ENCODE results near the gene PIH1D2. TPM values are rescaled to one million over a fixed set of nuclear protein-coding genes. Genes with fewer than 3 reads are reported as not detected.

Gene PIH1D2
- total RNA-seq, 1 experiment from 2014 or later = 2.8 TPM

DNA sequence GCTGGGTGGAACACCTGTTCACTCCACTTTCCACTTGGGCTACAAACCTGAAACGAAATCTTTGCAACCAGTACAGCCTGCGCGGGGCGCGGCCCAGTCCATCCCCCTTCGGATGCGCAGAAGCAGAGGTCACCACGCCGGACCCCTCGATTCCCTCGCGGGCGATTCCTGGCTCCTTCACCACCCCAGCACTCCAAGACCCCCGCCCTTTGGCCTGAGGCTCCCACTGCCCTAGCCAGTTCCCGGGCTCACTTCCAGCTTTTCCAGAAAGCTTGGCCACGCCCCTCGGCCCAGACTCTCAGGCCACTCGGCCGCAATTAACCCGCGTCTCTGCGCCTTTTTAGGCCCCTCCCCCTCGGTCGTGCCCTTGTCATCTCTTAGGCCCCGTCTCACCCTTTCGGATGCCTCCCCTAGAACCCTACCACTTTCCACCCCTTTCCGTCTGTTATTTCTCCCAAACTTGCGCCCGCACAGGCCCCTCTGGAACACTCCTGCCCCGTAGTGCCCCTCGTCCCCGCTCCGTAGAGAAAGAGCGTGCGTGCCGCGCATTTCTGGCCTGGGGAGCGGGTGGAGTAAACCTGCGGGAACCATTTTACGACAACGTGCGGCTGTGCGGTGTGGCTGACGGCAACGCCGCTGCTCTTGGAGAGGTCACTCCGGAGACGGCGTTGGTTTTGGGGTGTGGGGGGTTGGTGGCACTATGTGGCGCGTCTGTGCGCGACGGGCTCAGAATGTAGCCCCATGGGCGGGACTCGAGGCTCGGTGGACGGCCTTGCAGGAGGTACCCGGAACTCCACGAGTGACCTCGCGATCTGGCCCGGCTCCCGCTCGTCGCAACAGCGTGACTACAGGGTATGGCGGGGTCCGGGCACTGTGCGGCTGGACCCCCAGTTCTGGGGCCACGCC is 48.8 kb downstream of the PIH1D2 start, which contains the start of gene DLAT:
DLAT (plus strand) TSS at position 636 of the 906 bp plus-strand sequence; CDS start at position 701, 65 bp downstream.
- peak within 1 kb of the TSS; percentile 88 for H3K27ac ChIP-seq (ENCODE audit: low read depth, low read length, poor library complexity, severe bottlenecking)
- ChIA-PET CTCF (no interaction called here), POLR2A (ENCODE audit: low non-redundant PET) (no interaction called here)
- TF ChIP-seq EZH2 (IDR thresholded peaks at IDR 0.05; ENCODE audit: borderline replicate concordance, low read depth, low read length, poor library complexity, severe bottlenecking) = no peak
- TF ChIP-seq, protein P1, sequence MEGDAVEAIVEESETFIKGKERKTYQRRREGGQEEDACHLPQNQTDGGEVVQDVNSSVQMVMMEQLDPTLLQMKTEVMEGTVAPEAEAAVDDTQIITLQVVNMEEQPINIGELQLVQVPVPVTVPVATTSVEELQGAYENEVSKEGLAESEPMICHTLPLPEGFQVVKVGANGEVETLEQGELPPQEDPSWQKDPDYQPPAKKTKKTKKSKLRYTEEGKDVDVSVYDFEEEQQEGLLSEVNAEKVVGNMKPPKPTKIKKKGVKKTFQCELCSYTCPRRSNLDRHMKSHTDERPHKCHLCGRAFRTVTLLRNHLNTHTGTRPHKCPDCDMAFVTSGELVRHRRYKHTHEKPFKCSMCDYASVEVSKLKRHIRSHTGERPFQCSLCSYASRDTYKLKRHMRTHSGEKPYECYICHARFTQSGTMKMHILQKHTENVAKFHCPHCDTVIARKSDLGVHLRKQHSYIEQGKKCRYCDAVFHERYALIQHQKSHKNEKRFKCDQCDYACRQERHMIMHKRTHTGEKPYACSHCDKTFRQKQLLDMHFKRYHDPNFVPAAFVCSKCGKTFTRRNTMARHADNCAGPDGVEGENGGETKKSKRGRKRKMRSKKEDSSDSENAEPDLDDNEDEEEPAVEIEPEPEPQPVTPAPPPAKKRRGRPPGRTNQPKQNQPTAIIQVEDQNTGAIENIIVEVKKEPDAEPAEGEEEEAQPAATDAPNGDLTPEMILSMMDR (conservative IDR thresholded peaks at IDR 0.05; ENCODE audit: low read depth, low read length) = no peak
- peaks cover 13% of the 10 kb centered on the region for H3K4me1 ChIP-seq (ENCODE audit: insufficient read depth, low read length, poor library complexity, severe bottlenecking)
- peak within 1 kb of the TSS; percentile 77 for H3K4me3 ChIP-seq (ENCODE audit: low read depth, low read length, poor library complexity, severe bottlenecking)
- no peaks in the 10 kb centered on the region for H3K27me3 ChIP-seq (replicated peaks; ENCODE audit: insufficient read depth, low read depth, low read length, poor library complexity)
- intact Hi-C loops (cut with micrococcal nuclease; ENCODE audit: unreplicated experiment) = loop anchor here (10.0 kb wide), 1 partner anchor 150 kb away; the partner anchor contains the start of genes ALG9, CFAP68 and FDXACB1
- peaks cover 23% of the 10 kb centered on the region for H3K36me3 ChIP-seq (ENCODE audit: insufficient read depth, low read length, poor library complexity, severe bottlenecking)
- H3K9me3 ChIP-seq (ENCODE audit: low read depth, low read length, poor library complexity, severe bottlenecking) = no peaks in the 10 kb centered on the region
- BruUV-seq (replicated peaks) = no TSS peak
- DNase-seq (ENCODE audit: low spot score) = peak; percentile 95

DNA sequence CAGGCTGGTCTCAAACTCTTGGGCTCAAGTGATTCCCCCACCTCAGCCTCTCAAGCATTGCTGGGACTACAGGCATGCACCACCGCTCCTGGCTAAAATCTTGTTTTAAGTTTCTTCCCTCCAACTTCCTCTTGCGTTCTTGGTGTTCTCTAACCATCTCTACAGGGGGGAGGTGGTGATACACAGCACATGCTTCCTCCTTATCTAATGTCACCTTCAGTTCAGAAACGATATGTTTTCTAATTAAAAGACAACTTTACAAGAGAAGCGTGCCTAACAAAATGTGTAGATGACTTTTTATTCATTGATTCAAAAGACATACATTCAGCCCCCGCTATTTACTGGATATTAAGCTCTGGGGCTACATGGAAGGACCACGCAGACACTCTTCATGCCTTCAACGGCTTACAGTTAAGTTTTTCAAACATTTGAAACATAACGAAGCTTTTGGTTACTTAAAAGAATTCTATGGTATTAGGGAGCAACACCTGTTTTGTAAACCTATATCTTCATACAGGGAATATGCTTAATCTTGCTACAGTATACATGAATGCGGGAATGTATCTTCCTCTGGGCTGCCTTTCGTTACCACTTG is 49.5 kb downstream of the PIH1D2 start:
- POLR2A ChIA-PET (ENCODE audit: low non-redundant PET) = no interaction called here
- H3K27me3 ChIP-seq (replicated peaks; ENCODE audit: insufficient read depth, low read depth, low read length, poor library complexity) = no peaks in the 10 kb centered on the region
- peak; percentile 54 for DNase-seq (ENCODE audit: low spot score)
- peak overlapping the region; percentile 88 for H3K27ac ChIP-seq (ENCODE audit: low read depth, low read length, poor library complexity, severe bottlenecking)
- peaks cover 18% of the 10 kb centered on the region for H3K36me3 ChIP-seq (ENCODE audit: insufficient read depth, low read length, poor library complexity, severe bottlenecking)
- TSS peak; percentile 87 for BruUV-seq (replicated peaks)
- H3K9me3 ChIP-seq (ENCODE audit: low read depth, low read length, poor library complexity, severe bottlenecking) = no peaks in the 10 kb centered on the region
- intact Hi-C loops (cut with micrococcal nuclease; ENCODE audit: unreplicated experiment) = loop anchor here (10.0 kb wide), 1 partner anchor 149 kb away; the partner anchor contains the start of genes ALG9, CFAP68 and FDXACB1
- CTCF ChIA-PET = no interaction called here
- peak overlapping the region; percentile 77 for H3K4me3 ChIP-seq (ENCODE audit: low read depth, low read length, poor library complexity, severe bottlenecking)
- peaks cover 13% of the 10 kb centered on the region for H3K4me1 ChIP-seq (ENCODE audit: insufficient read depth, low read length, poor library complexity, severe bottlenecking)
- TF ChIP-seq EZH2 (IDR thresholded peaks at IDR 0.05; ENCODE audit: borderline replicate concordance, low read depth, low read length, poor library complexity, severe bottlenecking) = no peak
- TF ChIP-seq, protein P1 (conservative IDR thresholded peaks at IDR 0.05; ENCODE audit: low read depth, low read length) = no peak

DNA sequence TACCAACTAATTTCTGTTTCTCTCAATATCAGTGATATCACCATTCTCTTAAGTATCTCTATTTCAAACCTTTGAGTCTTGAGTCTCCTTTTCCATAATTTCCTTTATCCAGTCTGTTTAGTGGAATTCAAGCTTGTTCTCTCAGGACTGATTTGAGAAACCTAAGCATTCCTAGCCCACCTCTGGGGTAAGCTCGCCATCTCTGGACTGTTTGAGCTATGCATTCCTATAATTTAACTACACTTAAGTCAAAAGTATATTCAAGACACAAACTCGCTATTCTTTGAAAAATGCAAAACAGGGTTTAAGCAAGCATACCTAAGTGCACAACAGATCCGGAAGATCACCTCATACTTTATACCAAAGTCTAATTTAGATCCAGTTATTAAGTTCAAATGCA is 50.7 kb downstream of the PIH1D2 start:
- Histone ChIP-seq H3K36me3 (ENCODE audit: insufficient read depth, low read length, poor library complexity, severe bottlenecking) (peaks cover 10% of the 10 kb centered on the region), H3K4me1 (ENCODE audit: insufficient read depth, low read length, poor library complexity, severe bottlenecking) (peaks cover 15% of the 10 kb centered on the region), H3K4me3 (ENCODE audit: low read depth, low read length, poor library complexity, severe bottlenecking) (no peak overlapping the region), H3K9me3 (ENCODE audit: low read depth, low read length, poor library complexity, severe bottlenecking) (no peaks in the 10 kb centered on the region), H3K27me3 (replicated peaks; ENCODE audit: insufficient read depth, low read depth, low read length, poor library complexity) (no peaks in the 10 kb centered on the region), H3K27ac (ENCODE audit: low read depth, low read length, poor library complexity, severe bottlenecking) (no peak overlapping the region)
- TF ChIP-seq, protein P1 (conservative IDR thresholded peaks at IDR 0.05; ENCODE audit: low read depth, low read length) = peak; percentile 56
- no peak for TF ChIP-seq EZH2 (IDR thresholded peaks at IDR 0.05; ENCODE audit: borderline replicate concordance, low read depth, low read length, poor library complexity, severe bottlenecking)
- intact Hi-C loops (cut with micrococcal nuclease; ENCODE audit: unreplicated experiment) = loop anchor here (2.0 to 10.0 kb wide), 2 partner anchors 92 to 148 kb away; partner anchors contain the start of genes ALG9, CFAP68 and FDXACB1
- no TSS peak for BruUV-seq (replicated peaks)
- ChIA-PET POLR2A (ENCODE audit: low non-redundant PET) (no interaction called here), CTCF (interaction anchor here (0.7 to 0.9 kb wide), 2 partner anchors 24 to 91 kb away, joined by 3 to 5 read pairs; no protein-coding TSS in a partner anchor)
- DNase-seq (ENCODE audit: low spot score) = peak; percentile 52

Data from A673 (cell line).